GM21786 (cell line): ENCODE measurements around the gene TBL1XR1.
"Not testable (repeated sequence)": the region's sequence is repeated elsewhere in the genome, so short reads cannot be mapped to it uniquely, and the experiment has no call there.

Experiments
- ATAC-seq: cut with Tn5 transposase; IDR thresholded peaks from one replicate; pipeline ENCODE4 v1.9.1; 2021; ENCODE audit not compliant: unreplicated experiment

Gene TBL1XR1

GRCh38 chr3:177208781-177209180, 11.5 kb upstream of the TBL1XR1 start:
- ATAC-seq, result no peak

- no peak for ATAC-seq
These were observed 10.9 kb upstream of the TBL1XR1 start for GRCh38 chr3:177208223-177208622.

- ATAC-seq, result no peak
These were observed 9.7 kb upstream of the TBL1XR1 start for GRCh38 chr3:177206936-177207335.

- ATAC-seq, result no peak
These were observed 6.6 kb upstream of the TBL1XR1 start for GRCh38 chr3:177203689-177204395.

GRCh38 chr3:177203016-177203415, 5.7 kb upstream of the TBL1XR1 start:
- not testable (repeated sequence) for ATAC-seq

- peak; percentile 82 for ATAC-seq
These were observed 4.6 kb upstream of the TBL1XR1 start for GRCh38 chr3:177201700-177202397.

- no peak for ATAC-seq
These were observed 2.0 kb upstream of the TBL1XR1 start for GRCh38 chr3:177199206-177199760.

GRCh38 chr3:177197727-177198460, 612 bp upstream of the TBL1XR1 start:
- ATAC-seq, result peak; percentile 18

- ATAC-seq, result no peak
These were observed 734 bp downstream of the TBL1XR1 start for GRCh38 chr3:177196456-177197040.

GRCh38 chr3:177196008-177196455, 1.2 kb downstream of the TBL1XR1 start:
- ATAC-seq, result no peak

- ATAC-seq, result no peak
These were observed 1.9 kb downstream of the TBL1XR1 start for GRCh38 chr3:177195242-177195991.

- ATAC-seq, result no peak
These were observed 3.0 kb downstream of the TBL1XR1 start for GRCh38 chr3:177194299-177194698.

- no peak for ATAC-seq
These were observed 3.5 kb downstream of the TBL1XR1 start for GRCh38 chr3:177193688-177194268.

- ATAC-seq, result not testable (repeated sequence)
These were observed 4.0 kb downstream of the TBL1XR1 start for GRCh38 chr3:177193275-177193674.

GRCh38 chr3:177190756-177191681, 6.3 kb downstream of the TBL1XR1 start:
- ATAC-seq, result peak; percentile 56

GRCh38 chr3:177190184-177190583, 7.1 kb downstream of the TBL1XR1 start:
- not testable (repeated sequence) for ATAC-seq

- not testable (repeated sequence) for ATAC-seq
These were observed 9.0 kb downstream of the TBL1XR1 start for GRCh38 chr3:177188325-177188724.

- no peak for ATAC-seq
These were observed 11.0 kb downstream of the TBL1XR1 start for GRCh38 chr3:177186306-177186705.

GRCh38 chr3:177185035-177185574, 12.2 kb downstream of the TBL1XR1 start:
- ATAC-seq, result peak; percentile 31
